ENCODE measurements around the gene PPP3CA.

PPP3CA gene

GRCh38 chr4:101285985-101286384 is 61.3 kb downstream of the PPP3CA start:
- Histone ChIP-seq H3K23ac (ENCODE audit: low read length) (no peak overlapping the region), H3K27me3 (ENCODE audit: insufficient read depth, low read length, poor library complexity) (no peaks in the 10 kb centered on the region), H3K4me2 (ENCODE audit: low read length) (no peak overlapping the region), H2BK15ac (replicated peaks; ENCODE audit: low read depth) (no peak overlapping the region), H3K56ac (ENCODE audit: low read length) (no peak overlapping the region), H2AK5ac (ENCODE audit: low read length) (no peak overlapping the region), H3K4ac (ENCODE audit: low read depth, low read length) (no peak overlapping the region), H3K79me1 (ENCODE audit: low read length) (no peaks in the 10 kb centered on the region), H3K27ac (ENCODE audit: low read depth, low read length) (no peak overlapping the region), H3K36me3 (ENCODE audit: control insufficient read depth, insufficient read depth, low read length) (no peaks in the 10 kb centered on the region), H3K9ac (ENCODE audit: low read length) (no peak overlapping the region), H3K18ac (ENCODE audit: low read length) (no peak overlapping the region), H3K79me2 (ENCODE audit: control insufficient read depth, insufficient read depth, low read length) (peaks cover 1% of the 10 kb centered on the region), H3K4me1 (ENCODE audit: control insufficient read depth, low read depth, low read length) (peaks cover 11% of the 10 kb centered on the region), H4K5ac (ENCODE audit: low read length) (no peak overlapping the region), H3K4me3 (ENCODE audit: low read length) (no peak overlapping the region), H4K8ac (ENCODE audit: low read depth, low read length) (no peak overlapping the region), H2BK5ac (ENCODE audit: low read length) (no peak overlapping the region), H2BK120ac (ENCODE audit: low read depth, low read length) (no peak overlapping the region)
- no CpG with 5 or more reads among the region's 4 CpGs for WGBS (ENCODE audit: extremely low coverage, insufficient coverage, low lambda C conversion rate)
- DNase-seq, result no peak

GRCh38 chr4:101284546-101284945 is 62.8 kb downstream of the PPP3CA start:
- no peak overlapping the region for H4K5ac ChIP-seq (ENCODE audit: low read length)
- no peak for DNase-seq
- no peak overlapping the region for H3K56ac ChIP-seq (ENCODE audit: low read length)
- H3K4me2 ChIP-seq (ENCODE audit: low read length), result no peak overlapping the region
- H4K8ac ChIP-seq (ENCODE audit: low read depth, low read length), result no peak overlapping the region
- no peak overlapping the region for H2AK5ac ChIP-seq (ENCODE audit: low read length)
- no peaks in the 10 kb centered on the region for H3K79me1 ChIP-seq (ENCODE audit: low read length)
- no peak overlapping the region for H3K4ac ChIP-seq (ENCODE audit: low read depth, low read length)
- no peak overlapping the region for H3K27ac ChIP-seq (ENCODE audit: low read depth, low read length)
- H3K4me3 ChIP-seq (ENCODE audit: low read length), result no peak overlapping the region
- no peak overlapping the region for H2BK5ac ChIP-seq (ENCODE audit: low read length)
- H3K79me2 ChIP-seq (ENCODE audit: control insufficient read depth, insufficient read depth, low read length), result no peaks in the 10 kb centered on the region
- no peak overlapping the region for H2BK15ac ChIP-seq (replicated peaks; ENCODE audit: low read depth)
- WGBS (ENCODE audit: extremely low coverage, insufficient coverage, low lambda C conversion rate), result no CpG with 5 or more reads among the region's 1 CpG
- H3K23ac ChIP-seq (ENCODE audit: low read length), result no peak overlapping the region
- H3K27me3 ChIP-seq (ENCODE audit: insufficient read depth, low read length, poor library complexity), result no peaks in the 10 kb centered on the region
- H3K4me1 ChIP-seq (ENCODE audit: control insufficient read depth, low read depth, low read length), result peaks cover 13% of the 10 kb centered on the region
- H3K18ac ChIP-seq (ENCODE audit: low read length), result no peak overlapping the region
- no peak overlapping the region for H3K9ac ChIP-seq (ENCODE audit: low read length)
- H3K36me3 ChIP-seq (ENCODE audit: control insufficient read depth, insufficient read depth, low read length), result no peaks in the 10 kb centered on the region
- H2BK120ac ChIP-seq (ENCODE audit: low read depth, low read length), result no peak overlapping the region

GRCh38 chr4:101283434-101283833 is 63.9 kb downstream of the PPP3CA start:
- no peaks in the 10 kb centered on the region for H3K79me2 ChIP-seq (ENCODE audit: control insufficient read depth, insufficient read depth, low read length)
- no peak for DNase-seq
- no peaks in the 10 kb centered on the region for H3K27me3 ChIP-seq (ENCODE audit: insufficient read depth, low read length, poor library complexity)
- H2BK5ac ChIP-seq (ENCODE audit: low read length), result no peak overlapping the region
- no CpG with 5 or more reads among the region's 2 CpGs for WGBS (ENCODE audit: extremely low coverage, insufficient coverage, low lambda C conversion rate)
- H2BK15ac ChIP-seq (replicated peaks; ENCODE audit: low read depth), result no peak overlapping the region
- H4K8ac ChIP-seq (ENCODE audit: low read depth, low read length), result no peak overlapping the region
- H3K79me1 ChIP-seq (ENCODE audit: low read length), result no peaks in the 10 kb centered on the region
- H3K23ac ChIP-seq (ENCODE audit: low read length), result no peak overlapping the region
- H3K4ac ChIP-seq (ENCODE audit: low read depth, low read length), result no peak overlapping the region
- H3K27ac ChIP-seq (ENCODE audit: low read depth, low read length), result no peak overlapping the region
- H3K56ac ChIP-seq (ENCODE audit: low read length), result no peak overlapping the region
- no peak overlapping the region for H4K5ac ChIP-seq (ENCODE audit: low read length)
- H3K4me3 ChIP-seq (ENCODE audit: low read length), result no peak overlapping the region
- H3K9ac ChIP-seq (ENCODE audit: low read length), result no peak overlapping the region
- no peak overlapping the region for H3K4me2 ChIP-seq (ENCODE audit: low read length)
- H2BK120ac ChIP-seq (ENCODE audit: low read depth, low read length), result no peak overlapping the region
- H3K36me3 ChIP-seq (ENCODE audit: control insufficient read depth, insufficient read depth, low read length), result no peaks in the 10 kb centered on the region
- no peak overlapping the region for H2AK5ac ChIP-seq (ENCODE audit: low read length)
- no peak overlapping the region for H3K18ac ChIP-seq (ENCODE audit: low read length)
- H3K4me1 ChIP-seq (ENCODE audit: control insufficient read depth, low read depth, low read length), result peaks cover 14% of the 10 kb centered on the region

- no CpG with 5 or more reads among the region's 4 CpGs for WGBS (ENCODE audit: extremely low coverage, insufficient coverage, low lambda C conversion rate)
- no peak overlapping the region for H3K4ac ChIP-seq (ENCODE audit: low read depth, low read length)
- H2BK120ac ChIP-seq (ENCODE audit: low read depth, low read length), result no peak overlapping the region
- peak overlapping the region; percentile 9 for H3K27ac ChIP-seq (ENCODE audit: low read depth, low read length)
- H3K23ac ChIP-seq (ENCODE audit: low read length), result no peak overlapping the region
- H3K9ac ChIP-seq (ENCODE audit: low read length), result no peak overlapping the region
- peak overlapping the region; percentile 27 for H2BK15ac ChIP-seq (replicated peaks; ENCODE audit: low read depth)
- no peak overlapping the region for H3K4me2 ChIP-seq (ENCODE audit: low read length)
- no peak overlapping the region for H3K56ac ChIP-seq (ENCODE audit: low read length)
- no peak overlapping the region for H2AK5ac ChIP-seq (ENCODE audit: low read length)
- H3K4me3 ChIP-seq (ENCODE audit: low read length), result no peak overlapping the region
- no peak overlapping the region for H2BK5ac ChIP-seq (ENCODE audit: low read length)
- H3K79me1 ChIP-seq (ENCODE audit: low read length), result no peaks in the 10 kb centered on the region
- no peaks in the 10 kb centered on the region for H3K79me2 ChIP-seq (ENCODE audit: control insufficient read depth, insufficient read depth, low read length)
- peak overlapping the region; percentile 83 for H3K18ac ChIP-seq (ENCODE audit: low read length)
- no peaks in the 10 kb centered on the region for H3K27me3 ChIP-seq (ENCODE audit: insufficient read depth, low read length, poor library complexity)
- no peak overlapping the region for H4K5ac ChIP-seq (ENCODE audit: low read length)
- peaks cover 10% of the 10 kb centered on the region for H3K4me1 ChIP-seq (ENCODE audit: control insufficient read depth, low read depth, low read length)
- no peak overlapping the region for H4K8ac ChIP-seq (ENCODE audit: low read depth, low read length)
- no peaks in the 10 kb centered on the region for H3K36me3 ChIP-seq (ENCODE audit: control insufficient read depth, insufficient read depth, low read length)
- DNase-seq, result peak; percentile 47
These were observed 65.1 kb downstream of the PPP3CA start for GRCh38 chr4:101282076-101282844.

GRCh38 chr4:101280866-101281600 is 66.3 kb downstream of the PPP3CA start:
- no peak overlapping the region for H4K8ac ChIP-seq (ENCODE audit: low read depth, low read length)
- H3K23ac ChIP-seq (ENCODE audit: low read length), result no peak overlapping the region
- H3K27me3 ChIP-seq (ENCODE audit: insufficient read depth, low read length, poor library complexity), result no peaks in the 10 kb centered on the region
- no peak overlapping the region for H3K4me2 ChIP-seq (ENCODE audit: low read length)
- H3K56ac ChIP-seq (ENCODE audit: low read length), result no peak overlapping the region
- no peak overlapping the region for H2BK15ac ChIP-seq (replicated peaks; ENCODE audit: low read depth)
- no peak overlapping the region for H2BK120ac ChIP-seq (ENCODE audit: low read depth, low read length)
- no peak overlapping the region for H3K18ac ChIP-seq (ENCODE audit: low read length)
- no CpG with 5 or more reads among the region's 3 CpGs for WGBS (ENCODE audit: extremely low coverage, insufficient coverage, low lambda C conversion rate)
- H3K4me3 ChIP-seq (ENCODE audit: low read length), result no peak overlapping the region
- DNase-seq, result peak; percentile 41
- no peak overlapping the region for H3K9ac ChIP-seq (ENCODE audit: low read length)
- H2BK5ac ChIP-seq (ENCODE audit: low read length), result no peak overlapping the region
- H2AK5ac ChIP-seq (ENCODE audit: low read length), result no peak overlapping the region
- H3K4me1 ChIP-seq (ENCODE audit: control insufficient read depth, low read depth, low read length), result peaks cover 10% of the 10 kb centered on the region
- H3K27ac ChIP-seq (ENCODE audit: low read depth, low read length), result no peak overlapping the region
- no peaks in the 10 kb centered on the region for H3K79me2 ChIP-seq (ENCODE audit: control insufficient read depth, insufficient read depth, low read length)
- no peaks in the 10 kb centered on the region for H3K79me1 ChIP-seq (ENCODE audit: low read length)
- no peak overlapping the region for H4K5ac ChIP-seq (ENCODE audit: low read length)
- no peaks in the 10 kb centered on the region for H3K36me3 ChIP-seq (ENCODE audit: control insufficient read depth, insufficient read depth, low read length)
- no peak overlapping the region for H3K4ac ChIP-seq (ENCODE audit: low read depth, low read length)
